ENCODE data around the gene CAP2.

GRCh38 chr6:17410281-17410680 lies 16.9 kb downstream of the CAP2 start:
- TF ChIP-seq EP300 (IDR thresholded peaks at IDR 0.05; ENCODE audit: borderline replicate concordance) (no peak), MAX (IDR thresholded peaks at IDR 0.05) (no peak), USF1 (IDR thresholded peaks at IDR 0.05) (no peak), TAF1 (IDR thresholded peaks at IDR 0.05; ENCODE audit: low read depth) (no peak), NFIC (IDR thresholded peaks at IDR 0.05) (no peak), RAD21 (IDR thresholded peaks at IDR 0.05; ENCODE audit: low read depth) (no peak), REST (IDR thresholded peaks at IDR 0.05; ENCODE audit: low read depth) (no peak), CEBPB (IDR thresholded peaks at IDR 0.05) (no peak), YY1 (IDR thresholded peaks at IDR 0.05; ENCODE audit: low read depth) (no peak), TEAD4 (IDR thresholded peaks at IDR 0.05) (no peak)
